Upper lobe of left lung (tissue), 6 donors: ENCODE measurements around the gene CNOT8. TPM values are rescaled to one million over a fixed set of nuclear protein-coding genes. Genes with fewer than 3 reads are reported as not detected.

Experiments used
- ATAC-seq, 2 donors: fragments of 200-7000 bp; cut with Tn5 transposase; one replicate each; pipeline ENCODE4 v1.9.1; 2022; ENCODE audit warnings: mild to moderate bottlenecking in 2 of 2, moderate library complexity in 2 of 2; ENCODE audit not compliant: low FRiP score in 2 of 2
- DNase-seq, 2 donors: peaks; one replicate each; pipeline ENCODE4 v3.0.0-alpha.2; 2019 to 2020
- H3K27ac ChIP-seq, 4 donors: fragments of 200-600 bp; sonication (generic); one replicate each; pipeline ENCODE4 v1.5.1; 2016 to 2019
- H3K27me3 ChIP-seq, 4 donors: fragments of 200-600 bp; sonication (generic); one replicate each; pipeline ENCODE4 v1.5.1; 2017 to 2019
- H3K36me3 ChIP-seq, 4 donors: fragments of 200-600 bp; sonication (generic); one replicate each; pipeline ENCODE4 v1.5.1; 2016 to 2019
- H3K4me1 ChIP-seq, 4 donors: fragments of 200-600 bp; sonication (generic); one replicate each; pipeline ENCODE4 v1.5.1; 2018 to 2019
- H3K4me3 ChIP-seq, 4 donors: fragments of 200-600 bp; sonication (generic); one replicate each; pipeline ENCODE4 v1.5.1; 2017 to 2019; ENCODE audit warnings: mild to moderate bottlenecking in 2 of 4, moderate library complexity in 1 of 4
- H3K9me3 ChIP-seq, 4 donors: fragments of 200-600 bp; sonication (generic); one replicate each; pipeline ENCODE4 v1.5.1; 2018 to 2019
- EP300 ChIP-seq, 4 donors: sonication (generic); formaldehyde crosslinking; IDR thresholded peaks; one replicate each; pipeline ENCODE4 v1.5.1; 2017; ENCODE audit warnings: antibody characterized with exemption in 4 of 4, control low read depth in 2 of 4
- POLR2A ChIP-seq, 4 donors: fragments of 450-650 bp; IDR thresholded peaks; one replicate each; pipeline ENCODE4 v1.5.1; 2016 to 2017; ENCODE audit warnings: antibody characterized with exemption in 4 of 4, mild to moderate bottlenecking in 2 of 4
- POLR2AphosphoS5 ChIP-seq, 2 donors: sonication (generic); formaldehyde crosslinking; IDR thresholded peaks; one replicate each; pipeline ENCODE4 v1.5.1; 2017; ENCODE audit warnings: antibody characterized with exemption in 2 of 2
- WGBS, 2 donors: methylation state at CpG; one replicate each; pipeline ENCODE4 v1.1.5; 2017 to 2018; 5-methylcytosine and 5-hydroxymethylcytosine counted together
- total RNA-seq, 6 donors: library from RNA; depleted of rRNA in 4 of 6; stranded (reverse); fragments of >200 nt in 4 of 6; gene quantifications; one replicate each; pipeline versions ENCODE4 v1.1.0 to v1.2.1, GENCODE V29; 2016 to 2021
- TF ChIP-seq, protein P1 (sequence below), 6 experiments: fragments of 450-650 bp in 4 of 6; fragments of 200-600 bp in 2 of 6; sonication (generic) in 2 of 6; IDR thresholded peaks; one replicate each; pipeline ENCODE4 v1.5.1; 2016 to 2019; ENCODE audit warnings: antibody characterized with exemption in 6 of 6
- donor health status: DM: no; HTN: no; CAD: no; lungs with moderate emphysema.
- donor health status: DM: no; HTN: yes; CAD: no; lungs with severe emphysema.

Gene CNOT8
- total RNA-seq, 6 donors from 2014 or later = 54.5 to 189 (median 87.6) TPM

- peak overlapping the region; percentile 97 to 98 (median 98) for H3K27ac ChIP-seq
- peak in 1 of 2 donors; percentile 83 for DNase-seq
These were observed 1.7 kb downstream of the CNOT8 start for GRCh38 chr5:154860123-154860522.

DNA sequence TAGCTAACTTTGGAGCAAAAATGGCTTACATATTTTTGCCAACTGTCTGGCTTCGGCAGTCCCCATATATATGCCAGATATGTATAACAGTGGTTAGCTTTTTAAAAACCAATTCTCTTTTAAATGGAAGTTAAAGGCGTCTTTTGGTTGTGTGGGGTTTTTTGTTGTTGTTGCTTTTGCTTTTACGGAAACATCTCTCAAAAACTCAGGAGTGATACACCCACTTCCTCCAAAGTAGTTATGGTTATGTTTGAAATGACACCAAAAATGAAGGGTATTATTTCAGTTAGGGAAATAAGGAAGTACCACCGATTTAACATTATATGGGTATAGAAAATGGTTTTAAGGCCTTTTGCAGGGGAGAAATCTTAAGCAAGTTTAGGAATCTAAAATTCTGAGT, 2.3 kb downstream of the CNOT8 start:
- Histone ChIP-seq H3K4me1 (peaks cover 46 to 62% (median 55%) of the 10 kb centered on the region in 4 donors), H3K4me3 (peak overlapping the region in 3 of 4 donors; percentile 77 to 89 (median 79)), H3K9me3 (no peaks in the 10 kb centered on the region), H3K27me3 (no peaks in the 10 kb centered on the region), H3K36me3 (peaks cover 3 to 28% (median 16%) of the 10 kb centered on the region in 4 donors), H3K27ac (peak overlapping the region; percentile 97 to 98 (median 98))
- 16 to 18% methylated on average over 4 of the region's 4 CpGs for WGBS, 2 donors
- TF ChIP-seq, protein P1, sequence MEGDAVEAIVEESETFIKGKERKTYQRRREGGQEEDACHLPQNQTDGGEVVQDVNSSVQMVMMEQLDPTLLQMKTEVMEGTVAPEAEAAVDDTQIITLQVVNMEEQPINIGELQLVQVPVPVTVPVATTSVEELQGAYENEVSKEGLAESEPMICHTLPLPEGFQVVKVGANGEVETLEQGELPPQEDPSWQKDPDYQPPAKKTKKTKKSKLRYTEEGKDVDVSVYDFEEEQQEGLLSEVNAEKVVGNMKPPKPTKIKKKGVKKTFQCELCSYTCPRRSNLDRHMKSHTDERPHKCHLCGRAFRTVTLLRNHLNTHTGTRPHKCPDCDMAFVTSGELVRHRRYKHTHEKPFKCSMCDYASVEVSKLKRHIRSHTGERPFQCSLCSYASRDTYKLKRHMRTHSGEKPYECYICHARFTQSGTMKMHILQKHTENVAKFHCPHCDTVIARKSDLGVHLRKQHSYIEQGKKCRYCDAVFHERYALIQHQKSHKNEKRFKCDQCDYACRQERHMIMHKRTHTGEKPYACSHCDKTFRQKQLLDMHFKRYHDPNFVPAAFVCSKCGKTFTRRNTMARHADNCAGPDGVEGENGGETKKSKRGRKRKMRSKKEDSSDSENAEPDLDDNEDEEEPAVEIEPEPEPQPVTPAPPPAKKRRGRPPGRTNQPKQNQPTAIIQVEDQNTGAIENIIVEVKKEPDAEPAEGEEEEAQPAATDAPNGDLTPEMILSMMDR (IDR thresholded peaks at IDR 0.05) = no peak
- no peak for TF ChIP-seq POLR2A (IDR thresholded peaks at IDR 0.05)
- TF ChIP-seq POLR2AphosphoS5 (IDR thresholded peaks at IDR 0.05) = no peak
- TF ChIP-seq EP300 (IDR thresholded peaks at IDR 0.05) = no peak
- DNase-seq (no peak), ATAC-seq (no peak)

More at GRCh38 chr5:154860123-154860522, 1.7 kb downstream of the CNOT8 start:
- ATAC-seq = no peak
- peaks cover 0 to 22% (median 9%) of the 10 kb centered on the region in 4 donors for H3K36me3 ChIP-seq
- WGBS, 2 donors = 21 to 30% methylated on average over 3 to 5 of the region's 5 CpGs
- H3K4me1 ChIP-seq = peaks cover 43 to 60% (median 52%) of the 10 kb centered on the region in 4 donors
- peak in 2 of 4 donors; percentile 10 to 71 for TF ChIP-seq POLR2A (IDR thresholded peaks at IDR 0.05)
- TF ChIP-seq EP300 (IDR thresholded peaks at IDR 0.05) = no peak
- peak; percentile 29 to 62 for TF ChIP-seq POLR2AphosphoS5 (IDR thresholded peaks at IDR 0.05)
- TF ChIP-seq, protein P1 (IDR thresholded peaks at IDR 0.05) = no peak
- no peaks in the 10 kb centered on the region for H3K9me3 ChIP-seq
- H3K4me3 ChIP-seq = peak overlapping the region; percentile 2 to 89 (median 78)
- no peaks in the 10 kb centered on the region for H3K27me3 ChIP-seq

GRCh38 chr5:154861946-154862345, 3.5 kb downstream of the CNOT8 start:
- no peak for ATAC-seq
- peaks cover 49 to 61% (median 56%) of the 10 kb centered on the region in 4 donors for H3K4me1 ChIP-seq

DNA sequence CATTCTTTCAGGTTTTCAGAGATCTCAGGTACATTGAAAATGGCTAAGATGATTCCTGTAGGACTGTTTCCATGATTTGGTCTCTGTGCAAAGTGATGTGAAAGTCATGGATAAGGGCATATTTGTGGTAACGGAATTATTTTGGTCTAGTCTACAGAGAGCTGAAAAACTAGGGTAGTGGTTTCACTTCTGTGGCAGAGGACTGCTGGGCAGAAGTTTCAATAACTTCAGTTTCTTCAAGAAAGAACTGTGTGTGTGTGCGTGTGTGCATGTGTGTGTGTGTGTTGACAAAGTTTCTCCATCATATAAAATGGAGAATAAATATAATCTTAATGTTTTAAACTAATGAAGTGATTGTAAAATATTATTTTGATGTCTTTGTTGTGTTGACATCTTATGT, 4.3 kb downstream of the CNOT8 start:
- Histone ChIP-seq H3K4me1 (peaks cover 47 to 60% (median 55%) of the 10 kb centered on the region in 4 donors), H3K27me3 (no peaks in the 10 kb centered on the region), H3K4me3 (peak overlapping the region in 1 of 4 donors; percentile 2), H3K36me3 (peaks cover 3 to 44% (median 26%) of the 10 kb centered on the region in 4 donors), H3K27ac (no peak overlapping the region), H3K9me3 (no peaks in the 10 kb centered on the region)
- no peak for DNase-seq
- no peak for TF ChIP-seq POLR2A (IDR thresholded peaks at IDR 0.05)
- TF ChIP-seq EP300 (IDR thresholded peaks at IDR 0.05) = no peak
- TF ChIP-seq, protein P1 (IDR thresholded peaks at IDR 0.05) = no peak
- TF ChIP-seq POLR2AphosphoS5 (IDR thresholded peaks at IDR 0.05) = no peak
- ATAC-seq = no peak
- WGBS, 2 donors = 56 to 73% methylated on average over 2 of the region's 2 CpGs

More at GRCh38 chr5:154861946-154862345, 3.5 kb downstream of the CNOT8 start:
- TF ChIP-seq EP300 (IDR thresholded peaks at IDR 0.05) = no peak
- TF ChIP-seq, protein P1 (IDR thresholded peaks at IDR 0.05) = no peak
- TF ChIP-seq POLR2AphosphoS5 (IDR thresholded peaks at IDR 0.05) = no peak
- no peak for TF ChIP-seq POLR2A (IDR thresholded peaks at IDR 0.05)
- Histone ChIP-seq H3K27me3 (no peaks in the 10 kb centered on the region), H3K4me3 (peak overlapping the region in 1 of 4 donors; percentile 89), H3K9me3 (no peaks in the 10 kb centered on the region), H3K27ac (peak overlapping the region in 2 of 4 donors; percentile 97 to 98), H3K36me3 (peaks cover 3 to 37% (median 25%) of the 10 kb centered on the region in 4 donors)
- whole genome bisulfite sequencing, 2 donors = 79 to 86% methylated on average over 8 of the region's 8 CpGs
- no peak for DNase-seq
